ENCODE measurements around the gene SERPINA5. TPM values are rescaled to one million over a fixed set of nuclear protein-coding genes. Genes with fewer than 3 reads are reported as not detected.

Gene SERPINA5
- total RNA-seq, 1 donor, result 0.36 TPM

GRCh38 chr14:94595912-94596311 lies 14.7 kb downstream of the SERPINA5 start:
- Histone ChIP-seq H3K36me3 (ENCODE audit: insufficient read depth, low read length) (no peaks in the 10 kb centered on the region), H3K4me2 (ENCODE audit: insufficient read depth, low read length) (no peak overlapping the region), H3K27ac (ENCODE audit: low read depth, low read length) (no peak overlapping the region), H3K4me1 (ENCODE audit: insufficient read depth, low read length) (peaks cover 22% of the 10 kb centered on the region), H2AFZ (ENCODE audit: low read length) (no peak overlapping the region), H3K79me2 (ENCODE audit: insufficient read depth, low read length) (no peaks in the 10 kb centered on the region), H3K4me3 (ENCODE audit: insufficient read depth, low read length) (no peak overlapping the region), H4K20me1 (ENCODE audit: insufficient read depth, low read length) (no peaks in the 10 kb centered on the region), H3K9me3 (ENCODE audit: low read depth, low read length) (no peaks in the 10 kb centered on the region), H3K27me3 (ENCODE audit: insufficient read depth, low read length) (no peaks in the 10 kb centered on the region)
- no peak for TF ChIP-seq CTCF (IDR thresholded peaks at IDR 0.05; ENCODE audit: extremely low read depth, low read depth, low read length)
- no peak for DNase-seq (ENCODE audit: insufficient read length, low spot score, missing footprints)

GRCh38 chr14:94596361-94596760 lies 15.1 kb downstream of the SERPINA5 start:
- no peak overlapping the region for H3K4me2 ChIP-seq (ENCODE audit: insufficient read depth, low read length)
- no peaks in the 10 kb centered on the region for H3K36me3 ChIP-seq (ENCODE audit: insufficient read depth, low read length)
- no peaks in the 10 kb centered on the region for H4K20me1 ChIP-seq (ENCODE audit: insufficient read depth, low read length)
- no peaks in the 10 kb centered on the region for H3K79me2 ChIP-seq (ENCODE audit: insufficient read depth, low read length)
- no peak overlapping the region for H3K27ac ChIP-seq (ENCODE audit: low read depth, low read length)
- H3K27me3 ChIP-seq (ENCODE audit: insufficient read depth, low read length), result no peaks in the 10 kb centered on the region
- no peaks in the 10 kb centered on the region for H3K9me3 ChIP-seq (ENCODE audit: low read depth, low read length)
- H2AFZ ChIP-seq (ENCODE audit: low read length), result no peak overlapping the region
- no peak overlapping the region for H3K4me3 ChIP-seq (ENCODE audit: insufficient read depth, low read length)
- peaks cover 25% of the 10 kb centered on the region for H3K4me1 ChIP-seq (ENCODE audit: insufficient read depth, low read length)
- TF ChIP-seq CTCF (IDR thresholded peaks at IDR 0.05; ENCODE audit: extremely low read depth, low read depth, low read length), result no peak
- no peak for DNase-seq (ENCODE audit: insufficient read length, low spot score, missing footprints)

GRCh38 chr14:94597788-94598187 lies 16.6 kb downstream of the SERPINA5 start:
- no peak for DNase-seq (ENCODE audit: insufficient read length, low spot score, missing footprints)
- no peaks in the 10 kb centered on the region for H3K79me2 ChIP-seq (ENCODE audit: insufficient read depth, low read length)

GRCh38 chr14:94598506-94598815 lies 17.2 kb downstream of the SERPINA5 start:
- Histone ChIP-seq H3K4me2 (ENCODE audit: insufficient read depth, low read length) (peak overlapping the region; percentile 7), H3K27ac (ENCODE audit: low read depth, low read length) (peak overlapping the region; percentile 79), H3K27me3 (ENCODE audit: insufficient read depth, low read length) (no peaks in the 10 kb centered on the region), H3K79me2 (ENCODE audit: insufficient read depth, low read length) (no peaks in the 10 kb centered on the region), H2AFZ (ENCODE audit: low read length) (no peak overlapping the region), H3K9me3 (ENCODE audit: low read depth, low read length) (no peaks in the 10 kb centered on the region), H4K20me1 (ENCODE audit: insufficient read depth, low read length) (no peaks in the 10 kb centered on the region), H3K4me1 (ENCODE audit: insufficient read depth, low read length) (peaks cover 35% of the 10 kb centered on the region), H3K36me3 (ENCODE audit: insufficient read depth, low read length) (no peaks in the 10 kb centered on the region), H3K4me3 (ENCODE audit: insufficient read depth, low read length) (no peak overlapping the region)
- DNase-seq (ENCODE audit: insufficient read length, low spot score, missing footprints), result no peak
- TF ChIP-seq CTCF (IDR thresholded peaks at IDR 0.05; ENCODE audit: extremely low read depth, low read depth, low read length), result no peak

More at GRCh38 chr14:94597788-94598187, 16.6 kb downstream of the SERPINA5 start:
- no peaks in the 10 kb centered on the region for H4K20me1 ChIP-seq (ENCODE audit: insufficient read depth, low read length)
- no peak for TF ChIP-seq CTCF (IDR thresholded peaks at IDR 0.05; ENCODE audit: extremely low read depth, low read depth, low read length)
- no peak overlapping the region for H2AFZ ChIP-seq (ENCODE audit: low read length)
- no peaks in the 10 kb centered on the region for H3K27me3 ChIP-seq (ENCODE audit: insufficient read depth, low read length)
- no peaks in the 10 kb centered on the region for H3K36me3 ChIP-seq (ENCODE audit: insufficient read depth, low read length)
- H3K27ac ChIP-seq (ENCODE audit: low read depth, low read length), result no peak overlapping the region
- no peak overlapping the region for H3K4me2 ChIP-seq (ENCODE audit: insufficient read depth, low read length)
- no peak overlapping the region for H3K4me3 ChIP-seq (ENCODE audit: insufficient read depth, low read length)
- peaks cover 35% of the 10 kb centered on the region for H3K4me1 ChIP-seq (ENCODE audit: insufficient read depth, low read length)
- H3K9me3 ChIP-seq (ENCODE audit: low read depth, low read length), result no peaks in the 10 kb centered on the region
